T-helper 1 cell (primary cell): ENCODE measurements around the gene SLIT3.

Experiments used
- DNase-seq, 5 donors: peaks; one replicate each; pipeline ENCODE4 v3.0.0-alpha.2; 2012 to 2020

SLIT3 gene

DNA sequence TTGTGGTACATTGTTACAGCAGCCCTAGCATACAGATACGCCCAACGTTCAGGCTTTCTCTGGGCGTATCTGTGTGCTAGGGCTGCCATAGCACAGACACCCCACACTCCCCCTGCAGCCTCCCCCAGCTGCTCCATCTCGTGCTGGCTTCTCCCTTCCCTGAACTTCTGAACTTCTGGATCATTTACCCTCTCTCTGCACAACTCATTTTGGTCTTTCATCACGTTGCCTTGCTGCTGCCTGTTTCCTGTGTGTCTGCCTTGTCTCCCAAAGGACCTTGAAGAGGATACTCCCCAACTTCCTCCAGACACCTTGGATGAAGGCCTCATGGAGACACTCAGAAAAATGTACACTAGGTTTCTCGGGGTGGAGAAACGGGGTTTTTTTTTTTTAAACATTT lies 37.3 kb downstream of the SLIT3 start:
- no peak for DNase-seq

DNA sequence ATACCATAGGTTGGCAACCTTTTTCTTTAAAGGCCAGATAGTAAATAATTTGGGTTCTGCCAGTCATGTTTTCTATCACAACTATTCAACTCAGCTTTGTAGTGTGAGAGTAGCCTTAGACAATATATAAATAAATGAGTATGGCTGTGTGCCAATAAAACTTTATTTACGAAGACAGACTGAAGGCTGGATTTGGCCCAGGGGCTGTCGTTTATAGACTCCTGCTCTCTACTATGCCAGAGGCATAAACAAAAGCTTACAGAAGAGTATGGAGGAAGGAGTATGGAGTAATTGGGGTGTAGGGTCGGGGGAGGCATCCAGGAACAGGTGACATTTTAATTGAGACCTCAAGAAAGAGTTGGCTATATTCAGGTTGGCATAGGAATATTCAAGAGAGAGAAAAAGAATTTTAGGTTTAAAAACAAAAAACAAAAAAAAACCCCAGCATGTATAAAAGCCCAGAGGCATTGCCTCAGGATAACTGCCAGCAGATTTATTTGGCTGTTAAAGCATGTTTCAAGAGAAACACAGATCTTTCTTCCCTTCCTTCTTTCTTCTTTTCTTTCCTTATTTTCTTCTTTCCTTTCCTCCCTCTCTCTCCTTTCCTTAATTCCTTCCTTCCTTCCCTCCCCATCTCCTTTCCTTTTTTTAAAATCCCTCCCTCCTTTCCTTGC lies 39.9 kb downstream of the SLIT3 start:
- DNase-seq, result no peak

DNA sequence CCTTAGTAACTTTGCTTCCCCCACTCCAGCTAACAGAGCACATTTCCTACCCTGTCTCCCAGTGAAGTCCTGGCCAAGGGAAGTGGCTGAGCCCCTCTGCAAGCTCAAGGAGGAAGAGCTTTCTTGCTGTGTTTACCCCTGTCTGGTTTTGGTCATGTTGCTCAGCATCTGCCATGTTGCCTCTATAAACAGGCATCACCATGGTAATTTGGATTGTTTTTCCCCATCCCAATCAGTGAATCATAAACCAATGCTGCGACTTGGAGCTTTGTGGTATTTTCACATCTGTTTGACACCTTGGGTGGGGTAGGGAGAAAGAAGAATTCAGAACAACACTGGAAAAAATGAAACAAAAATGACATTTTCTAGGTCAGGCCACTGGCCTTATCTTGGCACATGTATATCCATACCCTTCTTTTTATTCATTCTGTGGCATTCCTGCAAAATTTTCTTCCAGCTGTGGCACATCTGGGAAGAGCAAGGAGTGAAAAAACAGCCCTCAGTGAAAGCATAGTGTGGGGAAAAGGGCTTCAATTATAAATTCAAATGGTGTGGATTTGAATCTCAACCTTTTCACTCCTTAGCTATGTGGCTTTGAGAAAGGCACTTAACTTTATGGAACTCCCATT lies 42.5 kb downstream of the SLIT3 start:
- DNase-seq, result no peak

DNA sequence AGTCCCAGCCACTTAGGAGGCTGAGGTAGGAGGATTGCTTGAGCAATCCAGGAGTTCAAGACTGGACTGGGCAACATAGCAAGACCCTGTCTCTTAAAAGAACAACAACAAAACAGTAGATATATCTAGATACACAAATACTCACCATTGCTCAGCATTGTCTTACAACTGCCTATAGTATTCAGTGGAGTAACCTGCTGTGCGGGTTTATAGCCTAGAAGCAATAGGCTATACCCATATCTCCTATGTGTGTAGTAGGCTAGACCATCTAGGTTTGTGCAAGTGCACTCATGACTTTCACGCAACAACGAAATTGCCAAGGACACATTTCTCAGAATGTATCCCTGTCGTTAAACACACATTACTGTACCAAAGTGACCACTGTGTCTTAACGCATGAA lies 44.7 kb downstream of the SLIT3 start:
- no peak for DNase-seq

DNA sequence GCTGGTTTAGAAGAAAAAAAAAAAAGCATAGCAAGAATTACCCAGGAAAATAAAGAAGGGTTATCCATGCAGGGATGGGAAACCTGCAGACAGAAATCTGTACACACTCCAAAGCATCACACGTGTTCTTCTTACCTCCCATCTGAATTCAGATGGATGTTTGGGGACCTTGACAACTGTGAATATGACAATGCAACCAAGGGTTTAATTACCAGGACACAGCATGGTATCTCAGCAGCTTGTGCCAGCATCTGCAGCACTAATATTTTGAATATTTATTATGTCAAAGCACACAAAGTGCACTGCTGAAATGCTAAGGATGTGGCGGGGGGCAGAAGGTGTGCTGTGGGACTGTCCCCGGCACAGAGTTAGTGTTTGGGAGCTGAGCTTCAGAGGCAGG lies 47.9 kb downstream of the SLIT3 start:
- DNase-seq, result no peak

DNA sequence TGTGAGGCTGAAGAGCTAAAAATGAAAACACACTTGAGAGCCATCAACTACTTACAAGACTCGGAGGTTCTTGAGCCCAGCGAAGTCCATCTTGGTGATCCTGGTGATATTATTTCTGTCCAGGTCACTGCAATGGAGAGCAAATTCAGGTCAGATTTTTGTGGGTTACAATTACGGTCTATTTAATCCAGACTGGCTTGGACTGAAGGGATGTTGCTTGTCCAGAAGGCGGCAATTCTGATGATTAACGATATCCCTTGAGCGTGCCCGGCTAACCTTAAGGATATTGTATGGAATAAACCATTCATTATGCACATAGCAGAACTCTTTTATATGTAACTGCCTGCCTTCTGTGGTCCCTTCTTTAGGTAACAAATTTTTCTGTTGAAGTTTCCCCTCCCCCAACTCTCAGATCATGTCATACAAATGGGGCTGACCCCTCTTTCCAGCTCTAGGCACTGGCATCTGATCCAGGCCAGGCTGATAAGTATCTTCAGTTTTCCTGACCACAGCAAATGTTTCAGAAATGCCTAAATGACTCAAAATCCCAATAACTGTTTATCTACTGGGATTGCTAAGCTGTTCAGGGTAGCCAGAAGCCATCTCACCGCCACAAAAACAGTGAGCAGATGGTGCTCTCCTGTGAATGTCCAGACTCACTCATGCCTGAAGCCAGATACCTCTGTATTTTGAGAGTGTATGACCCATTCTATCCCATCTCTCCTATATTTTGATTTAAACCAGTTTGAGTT lies 49.4 kb downstream of the SLIT3 start:
- DNase-seq, result no peak

DNA sequence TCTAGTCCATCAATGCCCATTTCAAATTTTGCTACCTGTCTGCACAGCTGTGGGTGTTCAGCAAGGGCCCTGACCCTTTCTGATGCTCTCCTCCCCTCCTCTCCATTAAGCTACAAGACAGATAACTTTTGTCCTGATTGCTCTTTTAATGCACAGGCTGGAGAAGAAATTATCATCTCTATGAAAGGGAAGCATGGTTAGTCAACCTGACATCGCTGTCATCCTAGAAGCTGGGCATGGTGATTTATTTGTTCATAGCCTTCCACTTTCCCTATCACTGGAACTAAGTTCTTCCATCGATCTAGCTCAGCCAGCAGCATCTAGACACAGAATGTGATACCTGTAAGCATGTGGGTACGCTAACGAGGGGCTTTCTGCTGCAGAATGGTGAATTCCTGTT lies 50.1 kb downstream of the SLIT3 start:
- DNase-seq, result no peak

DNA sequence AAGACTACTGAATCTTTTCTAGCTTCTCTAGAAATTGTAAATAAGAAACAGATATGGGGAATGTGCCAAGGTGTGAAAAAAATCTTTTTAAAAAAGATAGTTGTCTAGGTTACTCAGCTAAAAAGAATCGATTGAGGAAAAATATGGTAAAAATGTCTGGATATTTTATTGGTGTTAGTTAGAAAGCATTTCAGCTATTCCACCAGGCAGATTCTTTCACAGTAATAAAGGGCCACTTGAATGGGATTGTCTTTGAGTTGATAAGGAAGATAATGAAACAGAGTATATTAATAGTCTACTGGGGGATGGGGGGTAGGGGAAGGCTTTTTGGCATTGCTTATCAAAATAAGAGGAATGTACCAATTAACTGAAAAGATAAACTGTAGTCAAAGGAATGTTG lies 51.9 kb downstream of the SLIT3 start:
- no peak for DNase-seq

GRCh38 chr5:169248550-169248949 lies 52.4 kb downstream of the SLIT3 start:
- DNase-seq, result no peak

DNA sequence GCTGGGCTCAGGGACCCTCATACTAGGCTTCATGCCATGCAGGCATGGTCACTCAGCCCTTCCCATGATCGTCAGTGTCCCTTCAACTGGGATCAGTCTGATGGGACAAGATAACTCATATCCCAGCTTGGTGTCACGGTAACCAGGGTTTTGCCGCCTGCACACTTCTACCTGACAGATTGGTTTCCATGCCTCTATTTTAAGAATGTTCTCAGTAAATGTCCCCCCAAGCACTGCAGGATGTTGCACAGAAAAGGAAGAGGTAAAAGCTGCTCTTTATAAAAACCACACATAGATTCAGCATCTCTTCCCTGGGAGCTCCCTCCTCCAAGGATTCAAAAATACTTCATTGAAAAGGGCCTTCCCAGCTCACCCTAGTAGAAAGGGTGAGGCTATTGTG lies 56.1 kb downstream of the SLIT3 start:
- DNase-seq, result no peak

GRCh38 chr5:169243651-169244422 lies 57.1 kb downstream of the SLIT3 start:
- DNase-seq, result no peak

GRCh38 chr5:169242849-169243186 lies 58.1 kb downstream of the SLIT3 start:
- DNase-seq, result no peak

GRCh38 chr5:169242175-169242848 lies 58.6 kb downstream of the SLIT3 start:
- DNase-seq, result no peak

GRCh38 chr5:169229342-169229892 lies 71.5 kb downstream of the SLIT3 start:
- DNase-seq, result no peak

DNA sequence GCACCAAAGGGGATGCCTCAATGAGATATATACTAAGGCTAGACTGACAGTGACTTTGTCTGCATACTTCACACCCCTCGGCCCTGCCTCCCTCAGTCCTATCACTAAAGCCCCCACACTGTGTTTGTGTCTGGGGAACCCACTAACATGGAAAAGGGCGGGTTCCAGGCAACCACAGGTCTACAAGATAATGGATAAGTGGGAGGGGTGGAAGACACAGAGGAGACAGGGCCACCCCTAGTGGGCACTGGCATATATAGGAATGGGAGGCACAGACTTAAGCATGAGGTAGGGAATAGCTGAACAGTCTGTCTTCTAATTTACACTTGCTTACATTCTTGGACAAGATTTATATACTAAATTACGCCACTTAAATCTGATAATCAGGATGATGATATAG lies 74.0 kb downstream of the SLIT3 start:
- DNase-seq, result no peak

DNA sequence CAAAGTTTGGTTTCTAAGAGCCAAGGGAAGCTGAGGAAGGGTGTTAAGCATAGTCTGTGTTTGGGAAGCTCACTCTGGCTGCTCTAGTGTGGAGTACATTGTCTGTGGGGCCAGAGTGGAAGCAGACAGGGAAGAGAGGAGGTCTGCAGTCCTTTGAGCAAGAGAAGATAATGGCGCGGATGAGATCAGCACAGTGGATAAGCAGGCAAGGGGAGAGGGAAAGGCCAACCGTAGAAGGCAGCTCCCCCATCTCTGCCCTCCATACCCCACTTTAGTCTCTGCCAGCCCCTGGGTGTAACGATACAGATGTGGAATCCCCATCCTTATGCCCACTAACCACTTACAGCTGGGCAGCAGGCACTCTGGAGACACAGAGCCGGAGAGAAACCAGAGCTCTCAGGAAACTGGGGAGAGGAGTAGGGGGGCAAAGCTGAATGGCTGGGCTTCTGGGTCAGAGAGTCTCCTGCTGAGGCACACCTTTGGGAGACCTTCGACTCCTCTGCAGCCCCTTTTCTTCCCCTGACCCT lies 75.0 kb downstream of the SLIT3 start:
- no peak for DNase-seq

GRCh38 chr5:169223595-169223953 lies 77.4 kb downstream of the SLIT3 start:
- no peak for DNase-seq

- DNase-seq, result no peak
Observed at GRCh38 chr5:169222934-169223594, 77.9 kb downstream of the SLIT3 start.

DNA sequence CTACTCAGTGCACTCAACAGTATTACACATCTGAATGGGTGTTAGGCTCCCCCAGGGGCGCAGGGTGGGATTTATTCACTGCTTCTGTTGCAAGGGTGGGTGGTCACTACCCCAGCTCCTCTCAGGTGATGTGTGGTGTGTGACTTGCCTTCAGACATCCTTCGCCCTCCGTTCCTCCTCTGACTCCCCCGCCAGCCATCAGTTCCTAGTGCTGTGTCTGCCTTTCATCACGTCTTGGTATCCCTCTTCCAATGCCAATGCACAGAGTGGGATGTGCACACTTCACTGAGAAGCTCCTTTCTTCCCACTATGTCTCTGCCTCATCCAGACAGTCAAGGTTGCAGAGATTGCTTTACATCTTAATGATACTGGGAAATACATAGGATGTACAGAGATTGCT lies 79.4 kb downstream of the SLIT3 start:
- DNase-seq, result no peak

DNA sequence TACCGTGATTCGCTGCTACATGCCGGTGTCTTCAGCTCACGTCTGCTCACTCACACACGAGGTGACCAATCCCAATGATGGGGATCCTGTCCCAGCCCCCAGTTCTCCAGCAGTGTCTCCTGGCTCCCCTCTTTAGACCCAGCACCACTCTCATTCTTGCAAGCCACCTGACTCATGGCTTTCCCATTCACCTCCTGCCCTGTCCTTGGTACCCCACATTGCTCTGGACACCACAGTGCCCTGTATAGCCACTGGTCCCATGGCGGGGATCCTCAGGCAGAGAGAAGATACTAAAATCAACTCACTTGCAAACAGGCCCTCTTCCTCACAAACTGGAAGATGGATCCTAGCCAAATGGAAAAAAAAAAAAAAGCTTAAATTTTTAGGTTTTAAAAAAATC lies 81.0 kb downstream of the SLIT3 start:
- DNase-seq, result no peak

GRCh38 chr5:169219351-169219750 lies 81.6 kb downstream of the SLIT3 start:
- DNase-seq, result no peak

- DNase-seq, result no peak
Observed at GRCh38 chr5:169218861-169219260, 82.1 kb downstream of the SLIT3 start.
